Effector memory CD8-positive, alpha-beta T cell (primary cell): ENCODE data around the gene SLAMF7.

Experiments used
- ATAC-seq: fragments of 150-1000 bp; cut with Tn5 transposase; replicated peaks from 2 replicates; pipeline ENCODE4 v1.10.0; 2021; ENCODE audit warnings: mild to moderate bottlenecking, moderate library complexity
- DNase-seq, 3 experiments: peaks; one replicate each; pipeline ENCODE4 v3.0.0; 2021
- H3K27ac Mint-ChIP-seq, 2 donors: one replicate each; pipeline ENCODE4 v1.8.0; 2022; ENCODE audit warnings: mild to moderate bottlenecking in 2 of 2, mixed read lengths in 2 of 2, moderate library complexity in 2 of 2
- H3K27me3 Mint-ChIP-seq, 2 donors: one replicate each; pipeline ENCODE4 v1.8.0; 2022; ENCODE audit warnings: mixed read lengths in 2 of 2
- H3K36me3 Mint-ChIP-seq: one replicate; pipeline ENCODE4 v1.8.0; 2022; ENCODE audit warnings: mild to moderate bottlenecking, moderate library complexity, mixed read lengths; ENCODE audit not compliant: insufficient read depth
- H3K4me1 Mint-ChIP-seq, 2 donors: one replicate each; pipeline ENCODE4 v1.8.0; 2022; ENCODE audit warnings: low read depth in 2 of 2, mixed read lengths in 2 of 2
- H3K4me3 Mint-ChIP-seq, 2 donors: one replicate each; pipeline ENCODE4 v1.8.0; 2022; ENCODE audit warnings: mild to moderate bottlenecking in 2 of 2, mixed read lengths in 2 of 2, moderate library complexity in 2 of 2
- H3K9me3 Mint-ChIP-seq, 2 donors: one replicate each; pipeline ENCODE4 v1.8.0; 2022; ENCODE audit warnings: mixed read lengths in 2 of 2

The SLAMF7 gene

GRCh38 chr1:160797271-160797709 is 58.2 kb downstream of the SLAMF7 start:
- Mint-ChIP-seq H3K4me1 (peaks cover 53 to 69% of the 10 kb centered on the region in 2 donors), H3K9me3 (no peaks in the 10 kb centered on the region), H3K27me3 (no peaks in the 10 kb centered on the region), H3K4me3 (peak overlapping the region; percentile 94 to 95), H3K27ac (peak overlapping the region; percentile 96), H3K36me3 (peaks cover 34% of the 10 kb centered on the region)
- DNase-seq: no peak
- no peak for ATAC-seq

- H3K4me1 Mint-ChIP-seq: peaks cover 57 to 73% of the 10 kb centered on the region in 2 donors
- DNase-seq (peak; percentile 52 to 60 (median 54)), ATAC-seq (peak; percentile 57)
- no peaks in the 10 kb centered on the region for H3K9me3 Mint-ChIP-seq
- no peaks in the 10 kb centered on the region for H3K27me3 Mint-ChIP-seq
- H3K4me3 Mint-ChIP-seq: peak overlapping the region; percentile 94 to 95
- H3K36me3 Mint-ChIP-seq: peaks cover 39% of the 10 kb centered on the region
- peak overlapping the region; percentile 96 for H3K27ac Mint-ChIP-seq
These were observed 58.8 kb downstream of the SLAMF7 start for GRCh38 chr1:160797861-160798273.

DNA sequence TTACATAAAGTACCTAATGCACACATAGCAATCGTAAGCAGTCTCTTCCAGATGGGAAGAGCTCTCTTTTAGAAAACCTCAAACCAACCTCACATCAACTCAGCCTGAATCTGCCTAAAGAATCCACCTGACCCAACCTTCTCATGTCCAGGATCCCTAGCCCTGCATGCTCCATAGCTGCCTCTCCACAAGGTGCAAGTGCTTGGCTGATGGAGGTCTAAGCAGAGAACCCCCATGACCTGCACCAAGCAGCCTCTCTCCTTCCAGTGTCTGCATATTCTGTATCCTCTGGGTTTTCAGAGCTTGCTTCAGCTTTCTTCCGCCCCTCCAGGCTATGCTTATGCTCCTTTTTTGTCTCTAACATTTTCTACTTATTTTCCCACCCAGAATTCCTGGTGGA is 59.4 kb downstream of the SLAMF7 start:
- ATAC-seq (no peak), DNase-seq (no peak)
- peak overlapping the region; percentile 96 for H3K27ac Mint-ChIP-seq
- H3K9me3 Mint-ChIP-seq: no peaks in the 10 kb centered on the region
- peaks cover 44% of the 10 kb centered on the region for H3K36me3 Mint-ChIP-seq
- H3K27me3 Mint-ChIP-seq: no peaks in the 10 kb centered on the region
- peaks cover 59 to 77% of the 10 kb centered on the region in 2 donors for H3K4me1 Mint-ChIP-seq
- peak overlapping the region; percentile 94 to 95 for H3K4me3 Mint-ChIP-seq

- ATAC-seq (no peak), DNase-seq (no peak)
- H3K27ac Mint-ChIP-seq: peak overlapping the region; percentile 96
- no peaks in the 10 kb centered on the region for H3K9me3 Mint-ChIP-seq
- H3K4me1 Mint-ChIP-seq: peaks cover 62 to 82% of the 10 kb centered on the region in 2 donors
- H3K27me3 Mint-ChIP-seq: no peaks in the 10 kb centered on the region
- peaks cover 57% of the 10 kb centered on the region for H3K36me3 Mint-ChIP-seq
- peak overlapping the region; percentile 94 to 95 for H3K4me3 Mint-ChIP-seq
These were observed 60.6 kb downstream of the SLAMF7 start for GRCh38 chr1:160799641-160800040.

GRCh38 chr1:160800142-160800541 is 61.1 kb downstream of the SLAMF7 start:
- H3K27me3 Mint-ChIP-seq: no peaks in the 10 kb centered on the region
- H3K27ac Mint-ChIP-seq: peak overlapping the region; percentile 96
- no peaks in the 10 kb centered on the region for H3K9me3 Mint-ChIP-seq
- H3K4me3 Mint-ChIP-seq: peak overlapping the region; percentile 94 to 95
- peaks cover 65 to 83% of the 10 kb centered on the region in 2 donors for H3K4me1 Mint-ChIP-seq
- peaks cover 62% of the 10 kb centered on the region for H3K36me3 Mint-ChIP-seq
- no peak for ATAC-seq
- DNase-seq: no peak

- H3K4me1 Mint-ChIP-seq: peaks cover 60 to 83% of the 10 kb centered on the region in 2 donors
- peak overlapping the region; percentile 96 for H3K27ac Mint-ChIP-seq
- peaks cover 66% of the 10 kb centered on the region for H3K36me3 Mint-ChIP-seq
- DNase-seq (no peak), ATAC-seq (peak; percentile 50)
- H3K27me3 Mint-ChIP-seq: no peaks in the 10 kb centered on the region
- no peaks in the 10 kb centered on the region for H3K9me3 Mint-ChIP-seq
- H3K4me3 Mint-ChIP-seq: peak overlapping the region; percentile 94 to 95
These were observed 61.8 kb downstream of the SLAMF7 start for GRCh38 chr1:160800645-160801408.

- peak overlapping the region; percentile 94 to 95 for H3K4me3 Mint-ChIP-seq
- H3K27ac Mint-ChIP-seq: no peak overlapping the region
- H3K9me3 Mint-ChIP-seq: peaks cover 1 to 4% of the 10 kb centered on the region in 2 donors
- H3K36me3 Mint-ChIP-seq: peaks cover 71% of the 10 kb centered on the region
- DNase-seq: no peak
- peaks cover 62 to 87% of the 10 kb centered on the region in 2 donors for H3K4me1 Mint-ChIP-seq
- ATAC-seq: no peak
- H3K27me3 Mint-ChIP-seq: no peaks in the 10 kb centered on the region
These were observed 63.0 kb downstream of the SLAMF7 start for GRCh38 chr1:160801836-160802580.
